NCI-H187 (cell line): ENCODE results near the gene TTR.

Experiments used
- DNase-seq, 2 experiments: peaks; one replicate each; lab custom pipeline; 2025; lab: John Stamatoyannopoulos, UW

The TTR gene

GRCh38 chr18:31616586-31616985, 24.9 kb downstream of the TTR start:
- DNase-seq, result no peak

DNA sequence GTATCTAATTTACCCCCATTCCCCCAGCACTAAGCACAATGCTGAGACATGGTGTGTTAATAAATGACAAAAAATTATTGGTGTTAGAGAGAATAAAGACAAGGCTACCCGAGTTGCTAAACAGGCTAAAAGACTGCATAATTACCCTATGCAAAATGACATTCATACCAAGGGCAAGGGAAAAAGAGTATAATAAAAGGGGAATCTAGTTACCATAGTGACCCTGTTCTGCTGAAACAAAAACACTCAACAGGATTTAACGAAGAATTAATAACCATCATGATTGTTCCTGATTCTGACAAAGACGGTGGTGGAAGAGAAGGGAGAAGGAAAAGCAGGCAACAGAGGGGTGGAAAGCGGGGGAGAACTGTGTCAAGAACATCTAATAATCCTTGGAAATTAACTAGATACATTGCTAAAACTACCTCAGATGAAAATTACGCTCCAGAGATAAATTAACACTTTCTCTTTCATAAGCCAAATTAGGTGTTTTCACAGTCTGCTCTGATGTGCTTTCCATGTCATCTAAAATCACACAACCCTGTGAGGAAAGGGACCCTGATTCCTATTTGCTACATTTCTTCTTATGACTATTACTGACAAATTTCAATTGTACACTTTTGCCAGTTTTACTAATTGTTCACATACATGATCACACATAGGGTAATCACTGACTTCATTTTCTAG, 25.5 kb downstream of the TTR start:
- DNase-seq, result no peak

GRCh38 chr18:31618801-31619200, 27.1 kb downstream of the TTR start:
- no peak for DNase-seq

- DNase-seq, result no peak
Measured at GRCh38 chr18:31619291-31619690, 27.6 kb downstream of the TTR start.

DNA sequence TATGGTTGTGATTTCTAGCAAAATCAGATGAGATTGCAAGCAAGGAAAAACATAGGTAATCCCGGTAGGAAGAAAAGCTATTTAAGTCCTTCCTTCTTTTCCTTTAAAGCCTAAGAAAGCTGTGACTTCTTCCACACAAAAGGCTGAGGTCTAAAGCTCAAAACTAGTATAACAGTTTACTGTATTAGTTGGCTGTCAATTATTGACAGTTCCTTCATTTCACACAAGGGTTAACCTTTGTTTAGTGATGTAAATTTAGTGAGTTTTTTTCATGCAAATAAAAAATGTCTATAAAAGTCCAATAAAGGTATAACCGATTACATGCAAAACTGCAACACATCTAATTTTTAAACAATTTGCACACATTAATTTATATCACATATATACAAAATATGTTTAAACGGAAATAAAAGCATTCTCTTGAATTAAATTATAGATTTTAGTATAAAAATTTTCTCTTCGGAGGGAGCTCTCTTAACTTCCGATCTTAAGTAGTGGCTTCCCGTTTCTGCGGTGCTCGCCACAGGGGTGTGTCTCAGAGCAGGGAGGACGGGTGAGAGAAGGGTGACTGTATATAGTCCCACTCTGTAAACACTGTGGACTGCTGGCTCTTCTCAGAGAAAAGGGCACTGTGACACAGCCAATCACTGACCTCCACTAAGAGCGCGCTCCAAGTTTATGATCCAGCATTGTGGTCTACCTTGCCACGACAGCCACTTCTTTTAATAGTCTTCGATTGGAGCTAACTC, 33.4 kb downstream of the TTR start:
- no peak for DNase-seq

DNA sequence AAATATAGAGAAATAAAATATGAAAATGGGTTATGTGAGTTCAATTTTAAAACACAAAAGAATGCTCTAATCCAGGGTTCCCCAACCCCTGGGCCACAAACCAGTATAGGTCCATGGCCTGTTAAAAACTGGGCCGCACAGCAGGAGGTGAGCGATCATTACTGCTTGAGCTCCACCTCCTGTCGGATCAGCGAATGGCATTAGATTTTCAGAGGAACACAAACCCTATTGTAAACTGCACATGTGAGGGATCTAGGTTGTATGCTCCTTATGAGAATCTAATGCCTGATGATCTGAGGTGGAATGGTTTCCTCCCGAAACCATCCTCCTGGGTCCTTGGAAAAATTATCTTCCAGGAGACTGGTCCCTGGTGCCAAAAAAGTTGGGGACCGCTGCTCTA, 34.7 kb downstream of the TTR start:
- DNase-seq, result no peak

- no peak for DNase-seq
Measured at GRCh38 chr18:31630549-31630948, 38.9 kb downstream of the TTR start.

DNA sequence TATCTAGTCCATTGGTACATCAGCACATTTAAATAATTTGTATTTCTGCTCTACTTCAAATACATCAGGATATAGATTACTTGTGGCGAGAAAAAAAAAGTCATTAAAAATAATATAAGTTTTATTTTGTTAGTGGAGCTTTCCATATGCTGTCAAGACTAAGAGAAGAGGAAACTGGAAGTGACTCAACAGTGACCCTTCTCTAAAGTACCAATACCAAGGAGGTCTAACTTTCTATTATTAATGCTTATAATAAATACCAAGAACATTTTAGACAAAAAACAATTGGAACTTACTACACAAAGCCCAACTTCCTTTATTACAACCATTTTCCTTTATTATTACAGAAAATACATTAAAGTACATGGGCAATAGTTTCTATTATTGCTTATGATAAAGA, 39.8 kb downstream of the TTR start:
- DNase-seq, result no peak

- DNase-seq, result no peak
Measured at GRCh38 chr18:31632356-31632755, 40.7 kb downstream of the TTR start.

DNA sequence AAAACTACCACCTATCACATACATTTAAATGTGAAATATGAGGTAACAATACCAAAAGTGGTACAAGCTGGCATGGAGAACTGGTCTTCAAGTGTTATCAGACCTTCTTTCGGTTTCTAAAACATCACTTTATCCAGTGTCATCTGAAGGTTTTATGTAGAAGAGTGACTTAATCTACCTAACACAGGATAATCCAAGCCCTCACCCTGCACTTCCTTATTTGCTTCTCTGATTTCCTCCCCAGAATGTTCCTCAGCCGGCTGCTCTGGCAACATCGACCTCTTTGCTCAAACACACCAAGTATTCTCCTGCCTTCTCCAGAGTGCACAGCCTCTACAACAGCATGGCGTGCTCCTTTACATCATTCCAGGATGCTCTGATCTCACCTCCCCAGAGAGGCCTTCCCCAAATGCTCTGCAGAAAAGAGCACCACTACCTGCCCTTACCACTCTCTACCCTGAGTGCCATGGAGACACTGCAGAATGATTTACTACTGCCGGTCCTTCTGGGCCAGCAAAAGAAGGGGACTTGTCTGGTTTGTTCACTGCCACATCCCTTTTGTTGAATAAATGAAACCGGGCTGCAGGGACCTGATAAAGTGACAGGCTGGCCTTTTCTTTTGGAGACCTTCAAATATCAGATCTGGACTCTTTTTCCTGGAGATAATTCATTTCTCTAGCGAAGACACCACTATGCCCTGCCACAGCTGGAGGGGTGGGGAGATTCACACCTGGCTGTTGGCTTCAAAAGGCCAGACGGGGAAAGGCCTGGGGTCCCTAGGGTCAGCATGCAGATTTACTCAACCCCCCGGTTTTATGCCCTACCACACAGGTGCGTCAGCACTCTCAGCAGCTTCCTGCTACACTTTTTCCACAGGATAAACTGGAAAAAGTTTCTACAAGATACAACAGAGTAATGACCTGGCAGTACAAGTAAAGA, 42.0 kb downstream of the TTR start:
- no peak for DNase-seq

DNA sequence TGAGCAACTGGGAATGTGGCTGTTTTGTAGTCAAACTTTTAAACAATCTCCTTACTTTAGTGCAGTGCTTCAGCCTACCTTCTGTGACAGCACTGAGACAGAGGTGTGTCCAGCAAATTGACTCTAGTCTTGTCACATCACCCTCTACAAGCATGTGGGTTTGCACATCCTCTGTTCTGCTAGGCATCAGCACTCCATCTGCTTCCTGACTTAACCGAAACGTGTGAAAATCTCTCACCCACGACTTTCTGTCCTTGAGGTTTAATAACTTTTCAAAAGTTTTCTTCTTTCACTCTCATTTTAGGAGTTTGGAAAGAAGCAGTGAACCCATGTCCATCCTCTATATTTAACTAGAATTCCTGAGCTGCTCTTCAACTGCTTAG, 42.6 kb downstream of the TTR start:
- DNase-seq, result no peak

GRCh38 chr18:31636387-31636786, 44.7 kb downstream of the TTR start:
- no peak for DNase-seq

- no peak for DNase-seq
Measured at GRCh38 chr18:31637445-31637844, 45.8 kb downstream of the TTR start.

DNA sequence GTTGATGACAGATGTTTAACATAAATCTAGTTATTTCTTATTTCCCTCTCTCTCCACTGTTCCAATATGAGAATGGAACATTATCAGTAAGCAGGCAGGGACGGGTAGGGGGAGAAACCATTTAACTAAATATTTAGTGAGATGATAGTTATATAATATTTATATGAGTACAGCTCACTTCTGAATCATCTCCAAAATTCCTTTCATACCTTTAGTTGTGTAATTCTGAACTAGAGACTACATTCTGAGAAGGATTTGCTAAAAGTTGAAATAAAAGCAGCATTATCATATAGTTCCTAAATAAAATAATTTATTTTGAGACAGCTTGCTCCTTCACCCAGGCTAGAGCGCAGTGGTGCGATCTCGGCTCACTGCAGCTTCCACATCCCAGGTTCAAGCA, 51.3 kb downstream of the TTR start:
- no peak for DNase-seq

GRCh38 chr18:31645411-31645810, 53.7 kb downstream of the TTR start:
- DNase-seq, result no peak

DNA sequence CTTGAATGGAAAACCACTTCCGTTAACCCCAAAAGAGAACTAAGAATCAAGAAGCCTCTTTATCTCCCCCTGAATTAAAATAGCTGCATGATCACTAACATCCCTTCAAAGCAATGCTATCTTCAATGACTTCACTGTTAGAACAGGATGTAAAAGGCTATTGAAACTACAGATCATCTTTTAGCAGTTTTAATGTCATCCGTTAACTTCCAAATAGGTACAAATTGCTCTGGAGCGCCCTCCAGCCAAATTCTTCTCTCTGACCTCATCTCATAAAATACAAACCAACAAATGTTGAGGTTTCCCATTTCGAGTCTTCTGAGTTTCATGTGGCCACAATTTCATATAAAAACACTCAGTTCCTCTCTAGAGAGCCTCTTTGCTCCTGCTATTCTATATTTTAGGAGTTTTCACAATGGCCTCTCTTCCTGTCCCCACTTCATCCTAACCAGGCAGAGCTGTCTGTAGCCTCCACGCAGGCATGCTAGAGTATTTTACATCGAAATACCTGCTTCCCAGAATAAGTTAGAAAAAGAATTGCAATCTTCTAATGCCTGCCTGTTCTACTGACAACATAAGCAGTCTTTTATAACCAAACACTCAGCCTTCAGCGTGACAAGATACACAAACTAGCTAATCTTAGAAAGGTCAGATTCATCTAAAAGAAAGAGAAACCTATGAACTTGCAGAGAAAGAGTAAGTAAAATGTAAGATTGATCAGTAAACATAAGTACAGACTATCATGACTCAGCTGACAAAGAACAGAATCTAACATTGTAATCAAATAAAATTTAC, 54.9 kb downstream of the TTR start:
- no peak for DNase-seq

DNA sequence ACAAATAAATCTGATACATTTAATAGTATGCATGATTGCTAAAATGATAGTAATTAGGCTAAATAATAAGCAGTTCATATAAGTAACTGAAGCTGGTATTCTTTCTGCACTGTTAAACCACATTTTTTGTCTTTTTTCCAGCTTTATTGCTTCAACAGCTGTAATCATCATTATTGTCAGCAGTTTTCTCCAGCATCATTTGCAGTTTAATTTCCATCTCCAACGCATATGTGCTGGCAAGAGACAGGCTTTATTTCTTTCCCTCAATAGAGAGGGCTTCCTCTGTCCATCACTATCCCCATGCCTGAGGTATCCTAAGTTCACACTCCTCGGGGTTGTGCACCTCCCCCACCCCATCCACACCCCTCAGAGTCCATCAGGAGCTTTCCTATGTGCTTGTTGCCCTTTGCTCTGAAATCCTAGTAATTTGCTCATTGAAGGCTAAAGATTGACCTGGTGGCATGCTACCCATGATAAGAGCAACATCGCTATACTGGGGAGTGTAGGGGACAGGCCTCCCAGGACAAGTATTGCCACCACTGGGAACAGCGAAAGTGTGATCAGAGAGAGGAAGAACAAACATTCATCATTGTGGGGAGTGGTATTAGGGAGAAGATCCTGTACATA, 55.6 kb downstream of the TTR start:
- DNase-seq, result no peak
